Activated CD8-positive, alpha-beta memory T cell treated with anti-CD3 and anti-CD28 coated beads for 24 hours (primary cell): ENCODE measurements around the gene ELAC1.

Experiments
- DNase-seq: peaks from one replicate; pipeline ENCODE4 v3.0.0-alpha.2; 2020

Gene ELAC1

GRCh38 chr18:51021226-51021965, 53.6 kb downstream of the ELAC1 start:
- DNase-seq: no peak

GRCh38 chr18:51025512-51025911, 57.7 kb downstream of the ELAC1 start:
- no peak for DNase-seq

GRCh38 chr18:51028201-51028805, 60.5 kb downstream of the ELAC1 start:
- no peak for DNase-seq

- DNase-seq: no peak
These were observed 61.5 kb downstream of the ELAC1 start for GRCh38 chr18:51029378-51029693.

GRCh38 chr18:51029694-51030536, 62.1 kb downstream of the ELAC1 start, which contains the start of gene SMAD4:
TSS of gene SMAD4 (plus strand) at chr18:51030213. CDS start at chr18:51047047, 16,834 bp downstream.
- peak; percentile 99 for DNase-seq

GRCh38 chr18:51030537-51031258, 62.9 kb downstream of the ELAC1 start:
- no peak for DNase-seq

GRCh38 chr18:51032193-51032592, 64.4 kb downstream of the ELAC1 start:
- DNase-seq: no peak

GRCh38 chr18:51037230-51037629, 69.4 kb downstream of the ELAC1 start:
- no peak for DNase-seq
